ENCODE measurements around the gene TMEM178A. TPM values are rescaled to one million over a fixed set of nuclear protein-coding genes. Genes with fewer than 3 reads are reported as not detected.

Gene TMEM178A
- total and polyA plus RNA-seq, 2 donors (not counting 1 experiment from before 2014, with no cell fraction given) = 0.69 to 0.99 TPM

- Mint-ChIP-seq H3K4me3 (no peak overlapping the region), H3K27ac (no peak overlapping the region), H3K27me3 (peaks cover 24% of the 10 kb centered on the region), H3K9me3 (ENCODE audit: insufficient read depth) (no peaks in the 10 kb centered on the region), H3K4me1 (no peaks in the 10 kb centered on the region)
- Histone ChIP-seq H3K4me1 (ENCODE audit: control insufficient read depth in 2 of 2, insufficient read depth in 2 of 2, low read length in 2 of 2) (no peaks in the 10 kb centered on the region), H3K4me3 (ENCODE audit: control extremely low read depth in 1 of 5, extremely low read depth in 1 of 5, insufficient read depth in 1 of 5, low read depth in 2 of 5, low read length in 4 of 5) (no peak overlapping the region), H3K27me3 (replicated peaks in 1 of 4; ENCODE audit: control extremely low read depth in 1 of 4, control insufficient read depth in 3 of 4, insufficient read depth in 4 of 4, low read length in 3 of 4) (peaks cover 0 to 2% (median 0%) of the 10 kb centered on the region in 4 experiments), H3K9ac (ENCODE audit: low read length) (no peak overlapping the region), H3K4me2 (replicated peaks; ENCODE audit: low read depth, low read length, poor library complexity, severe bottlenecking) (no peak overlapping the region), H3K9me3 (ENCODE audit: control extremely low read depth in 1 of 3, control insufficient read depth in 2 of 3, insufficient read depth in 1 of 3, low read length in 2 of 3) (peaks cover 0 to 2% (median 0%) of the 10 kb centered on the region in 3 donors), H4K20me1 (ENCODE audit: control insufficient read depth, insufficient read depth, low read length, poor library complexity, severe bottlenecking) (no peaks in the 10 kb centered on the region), H3K79me2 (ENCODE audit: control insufficient read depth, insufficient read depth, low read length) (no peaks in the 10 kb centered on the region), H2AFZ (ENCODE audit: insufficient read depth, low read depth, low read length, poor library complexity, severe bottlenecking) (no peak overlapping the region), H3K27ac (ENCODE audit: low read length in 2 of 2) (no peak overlapping the region), H3K36me3 (replicated peaks in 1 of 2; ENCODE audit: control extremely low read depth in 1 of 2, control insufficient read depth in 1 of 2, extremely low read depth in 1 of 2, insufficient read depth in 2 of 2, low read length in 1 of 2) (no peaks in the 10 kb centered on the region)
- intact Hi-C loops (cut with micrococcal nuclease) = no loop called here
- DNase-seq (no peak), ATAC-seq (ENCODE audit: low read depth) (no peak)
- no peak for TF ChIP-seq CTCF (IDR thresholded peaks at IDR 0.05)
- no peak for TF ChIP-seq EZH2 (IDR thresholded peaks at IDR 0.05; ENCODE audit: borderline replicate concordance, insufficient read depth, low read depth, low read length, poor library complexity, severe bottlenecking)
- POLR2A ChIA-PET = no interaction called here
- 83% methylated on average over 3 of the region's 5 CpGs for WGBS (ENCODE audit: insufficient coverage)
- CTCF ChIA-PET = no interaction called here
Measured at GRCh38 chr2:39684464-39684863, 18.7 kb downstream of the TMEM178A start.

GRCh38 chr2:39685126-39685525 is 19.4 kb downstream of the TMEM178A start:
- intact Hi-C loops (cut with micrococcal nuclease) = no loop called here
- Mint-ChIP-seq H3K9me3 (ENCODE audit: insufficient read depth) (no peaks in the 10 kb centered on the region), H3K27me3 (peaks cover 26% of the 10 kb centered on the region), H3K4me1 (no peaks in the 10 kb centered on the region), H3K4me3 (no peak overlapping the region), H3K27ac (no peak overlapping the region)
- no peak overlapping the region for H3K4me2 ChIP-seq (replicated peaks; ENCODE audit: low read depth, low read length, poor library complexity, severe bottlenecking)
- CTCF ChIA-PET = no interaction called here
- H4K20me1 ChIP-seq (ENCODE audit: control insufficient read depth, insufficient read depth, low read length, poor library complexity, severe bottlenecking) = no peaks in the 10 kb centered on the region
- no peaks in the 10 kb centered on the region for H3K36me3 ChIP-seq (replicated peaks in 1 of 2; ENCODE audit: control extremely low read depth in 1 of 2, control insufficient read depth in 1 of 2, extremely low read depth in 1 of 2, insufficient read depth in 2 of 2, low read length in 1 of 2)
- ATAC-seq (ENCODE audit: low read depth) = no peak
- H3K4me1 ChIP-seq (ENCODE audit: control insufficient read depth in 2 of 2, insufficient read depth in 2 of 2, low read length in 2 of 2) = no peaks in the 10 kb centered on the region
- DNase-seq = no peak
- TF ChIP-seq CTCF (IDR thresholded peaks at IDR 0.05) (no peak), EZH2 (IDR thresholded peaks at IDR 0.05; ENCODE audit: borderline replicate concordance, insufficient read depth, low read depth, low read length, poor library complexity, severe bottlenecking) (no peak)
- H3K79me2 ChIP-seq (ENCODE audit: control insufficient read depth, insufficient read depth, low read length) = no peaks in the 10 kb centered on the region
- POLR2A ChIA-PET = no interaction called here
- no peak overlapping the region for H3K4me3 ChIP-seq (ENCODE audit: control extremely low read depth in 1 of 5, extremely low read depth in 1 of 5, insufficient read depth in 1 of 5, low read depth in 2 of 5, low read length in 4 of 5)
- 100% methylated on average over 1 of the region's 1 CpG for WGBS (ENCODE audit: insufficient coverage)
- H3K9ac ChIP-seq (ENCODE audit: low read length) = no peak overlapping the region
- no peak overlapping the region for H2AFZ ChIP-seq (ENCODE audit: insufficient read depth, low read depth, low read length, poor library complexity, severe bottlenecking)
- H3K27me3 ChIP-seq (replicated peaks in 1 of 4; ENCODE audit: control extremely low read depth in 1 of 4, control insufficient read depth in 3 of 4, insufficient read depth in 4 of 4, low read length in 3 of 4) = peaks cover 0 to 2% (median 0%) of the 10 kb centered on the region in 4 experiments
- H3K9me3 ChIP-seq (ENCODE audit: control extremely low read depth in 1 of 3, control insufficient read depth in 2 of 3, insufficient read depth in 1 of 3, low read length in 2 of 3) = peaks cover 0 to 2% (median 0%) of the 10 kb centered on the region in 3 donors
- no peak overlapping the region for H3K27ac ChIP-seq (ENCODE audit: low read length in 2 of 2)

Data from B cell (primary cell).